Measurements from ENCODE around the gene TMEM151B.

GRCh38 chr6:44277763-44278162 is 7.5 kb downstream of the TMEM151B start:
- no peak for TF ChIP-seq CTCF (conservative IDR thresholded peaks at IDR 0.05)
- TF ChIP-seq ZFX (IDR thresholded peaks at IDR 0.05), result no peak
